Activated T-helper 9 cell treated with anti-CD3 and anti-CD28 coated beads, Interleukin-2, amount 50 U/mL, for 16 hours (primary cell): Measurements from ENCODE around the gene CXADR.
A peak's percentile ranks its signal among the peaks of the same experiment; 100 is the strongest.
"Not testable (repeated sequence)": the region's sequence is repeated elsewhere in the genome, so short reads cannot be mapped to it uniquely, and the experiment has no call there.

ENCODE experiments used
- DNase-seq: peaks from one replicate; pipeline ENCODE4 v3.0.0-alpha.2; 2020; ENCODE audit warnings: low read depth

Gene CXADR

DNA sequence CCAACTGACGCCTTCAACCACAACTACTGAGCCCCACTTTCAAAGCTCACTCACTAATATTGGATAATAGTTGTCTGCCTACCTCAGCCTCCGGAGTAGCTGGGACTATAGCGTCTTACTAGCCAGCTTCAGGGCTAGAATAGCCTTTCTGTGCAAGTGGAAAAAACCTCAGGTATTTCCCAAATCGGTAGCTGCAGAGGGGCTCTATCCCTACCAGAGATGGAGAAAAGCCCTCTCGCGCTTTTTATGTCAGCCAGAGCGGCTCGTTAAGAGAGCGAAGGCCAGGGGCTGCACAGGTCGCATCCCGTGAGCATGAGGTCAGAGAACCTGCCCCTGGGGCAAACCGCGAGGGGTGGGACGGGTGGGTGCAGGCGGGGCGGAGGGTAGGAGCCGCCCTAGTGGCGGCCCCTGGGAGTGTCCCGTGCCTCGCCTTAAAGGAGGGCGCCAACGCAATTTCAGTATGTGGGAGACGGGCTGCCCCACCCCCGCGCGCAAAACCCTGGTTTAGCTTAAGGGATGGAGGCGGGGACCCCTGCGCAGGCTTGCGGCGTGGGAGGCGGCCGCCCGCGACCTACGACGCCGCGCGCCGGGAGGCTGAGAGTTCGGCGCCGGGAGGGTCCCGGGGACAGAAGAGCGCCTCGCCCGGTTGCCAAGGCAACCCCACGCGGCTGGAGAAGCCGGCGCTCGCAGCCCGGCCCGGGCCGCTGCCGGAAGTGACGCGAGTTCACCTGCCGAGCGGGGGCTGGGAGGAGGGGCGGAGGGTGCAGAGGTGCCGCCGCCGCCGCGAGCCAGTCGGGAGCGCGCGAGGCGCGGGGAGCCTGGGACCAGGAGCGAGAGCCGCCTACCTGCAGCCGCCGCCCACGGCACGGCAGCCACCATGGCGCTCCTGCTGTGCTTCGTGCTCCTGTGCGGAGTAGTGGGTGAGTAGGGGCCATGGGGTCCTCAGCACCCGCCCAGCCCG is at the start of gene CXADR:
TSS of gene CXADR (plus strand) at position 791 of the 961 bp plus-strand sequence. CDS start at position 878, 87 bp downstream.
- peak; percentile 72 for DNase-seq

DNA sequence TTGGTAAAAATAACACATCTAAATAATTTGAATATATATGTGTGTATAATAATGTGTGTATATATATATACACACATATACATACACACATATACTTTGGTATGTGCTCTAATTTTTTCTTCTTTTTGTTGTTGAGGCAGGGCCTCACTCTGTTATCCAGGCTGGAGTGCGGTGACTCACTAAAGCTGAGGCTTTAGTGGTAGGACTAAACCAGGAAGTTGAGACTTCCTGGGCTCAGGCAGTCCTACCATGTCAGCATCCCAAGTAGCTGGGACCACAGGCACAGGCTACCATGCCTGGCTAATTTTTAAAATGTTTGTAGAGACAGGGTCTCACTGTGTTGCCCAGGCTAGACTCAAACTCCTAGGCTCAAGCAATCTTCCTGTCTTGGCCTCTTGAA is 46.7 kb upstream of the CXADR start:
- DNase-seq, result no peak

DNA sequence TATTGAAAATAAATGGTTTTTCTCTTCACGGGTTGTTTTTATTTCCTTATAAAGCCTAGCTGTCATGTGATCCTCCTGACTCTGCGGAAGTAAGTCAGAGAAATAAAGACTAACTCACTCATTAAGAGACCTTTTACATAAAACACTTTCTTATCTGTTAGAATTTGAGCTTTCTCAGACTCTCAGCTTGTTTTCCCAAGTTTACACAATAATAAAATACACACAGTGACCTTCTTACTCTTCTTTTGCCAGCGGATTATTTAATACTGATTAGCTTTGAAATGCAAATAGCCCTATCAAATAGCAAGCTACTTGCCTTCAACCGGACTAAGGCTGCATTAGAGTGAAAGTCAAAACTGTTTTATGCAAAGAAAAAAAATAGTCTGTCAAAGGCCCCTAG is 45.5 kb upstream of the CXADR start:
- DNase-seq, result no peak

DNA sequence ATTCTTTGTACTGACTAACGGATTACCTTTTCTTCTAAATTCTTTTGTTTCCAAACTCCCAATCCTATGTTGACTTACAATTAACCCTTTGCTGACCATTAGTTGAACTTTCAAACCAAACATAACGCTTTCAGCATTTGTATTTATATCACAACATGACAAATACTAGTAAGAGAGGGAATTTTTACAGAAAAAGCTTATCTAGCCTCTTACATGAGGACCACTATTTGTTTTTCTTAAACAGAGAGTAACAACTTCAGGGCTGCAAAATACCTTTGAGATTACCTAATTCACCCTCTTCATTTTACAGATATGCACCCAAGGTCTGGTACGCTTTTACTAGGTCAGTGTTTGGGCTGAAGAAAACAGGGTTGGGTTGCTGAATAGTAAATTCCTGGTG is 45.0 kb upstream of the CXADR start:
- no peak for DNase-seq

DNA sequence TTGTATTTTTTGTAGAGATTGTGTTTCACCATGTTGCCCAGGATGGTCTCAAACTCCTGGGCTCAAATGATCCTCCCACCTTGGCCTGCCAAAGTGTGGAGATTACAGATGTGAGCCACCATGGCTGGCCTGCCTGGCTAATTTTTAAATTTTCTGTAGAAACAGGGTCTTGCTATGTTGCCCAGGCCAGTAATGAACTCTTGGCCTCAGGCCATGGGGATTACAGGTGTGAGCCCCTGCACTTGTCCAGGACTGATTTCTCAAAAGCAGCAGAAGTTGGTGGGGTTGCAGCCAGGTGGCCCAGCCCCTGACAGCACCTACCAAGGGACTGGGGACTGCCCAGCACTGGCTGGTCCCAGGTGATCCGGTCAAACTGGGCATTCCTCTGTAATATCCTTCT is 44.1 kb upstream of the CXADR start:
- DNase-seq, result no peak

DNA sequence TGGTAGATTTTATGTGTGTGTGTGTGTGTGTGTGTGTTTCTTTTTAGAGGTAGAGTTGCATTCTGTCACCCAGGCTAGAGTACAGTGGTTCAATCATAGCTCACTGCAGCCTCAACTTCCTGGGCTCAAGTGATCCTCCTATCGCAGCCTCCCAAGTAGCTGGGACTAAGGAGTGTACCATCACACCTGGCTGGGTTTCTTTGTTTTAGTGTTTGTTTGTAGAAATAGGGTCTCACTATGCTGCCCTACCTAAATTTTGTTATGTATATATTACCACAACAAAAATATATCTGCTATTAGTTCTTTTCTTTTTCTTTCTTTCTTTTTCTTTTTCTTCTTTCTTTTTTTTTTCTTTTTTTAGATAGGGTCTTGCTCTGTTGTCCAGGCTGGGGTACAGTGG is 43.1 kb upstream of the CXADR start:
- no peak for DNase-seq

DNA sequence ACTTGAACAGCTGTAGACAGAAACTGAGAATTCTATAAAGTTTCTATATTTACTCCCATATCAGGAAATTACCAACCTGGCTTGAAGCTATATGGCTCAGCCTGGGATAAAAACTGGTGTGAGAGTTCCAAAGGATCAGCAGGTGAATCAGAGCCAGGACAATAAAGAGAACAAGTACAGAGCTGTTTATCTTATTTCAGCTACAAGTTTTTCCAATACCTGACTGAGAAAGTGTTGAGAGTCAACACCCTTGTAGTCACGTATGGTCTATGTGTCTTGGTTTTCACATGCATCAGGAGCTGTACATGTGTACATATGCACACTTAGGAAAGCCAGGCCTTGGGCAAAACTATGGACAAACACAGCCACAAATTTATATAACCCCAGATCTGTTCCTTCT is 40.7 kb upstream of the CXADR start:
- no peak for DNase-seq

DNA sequence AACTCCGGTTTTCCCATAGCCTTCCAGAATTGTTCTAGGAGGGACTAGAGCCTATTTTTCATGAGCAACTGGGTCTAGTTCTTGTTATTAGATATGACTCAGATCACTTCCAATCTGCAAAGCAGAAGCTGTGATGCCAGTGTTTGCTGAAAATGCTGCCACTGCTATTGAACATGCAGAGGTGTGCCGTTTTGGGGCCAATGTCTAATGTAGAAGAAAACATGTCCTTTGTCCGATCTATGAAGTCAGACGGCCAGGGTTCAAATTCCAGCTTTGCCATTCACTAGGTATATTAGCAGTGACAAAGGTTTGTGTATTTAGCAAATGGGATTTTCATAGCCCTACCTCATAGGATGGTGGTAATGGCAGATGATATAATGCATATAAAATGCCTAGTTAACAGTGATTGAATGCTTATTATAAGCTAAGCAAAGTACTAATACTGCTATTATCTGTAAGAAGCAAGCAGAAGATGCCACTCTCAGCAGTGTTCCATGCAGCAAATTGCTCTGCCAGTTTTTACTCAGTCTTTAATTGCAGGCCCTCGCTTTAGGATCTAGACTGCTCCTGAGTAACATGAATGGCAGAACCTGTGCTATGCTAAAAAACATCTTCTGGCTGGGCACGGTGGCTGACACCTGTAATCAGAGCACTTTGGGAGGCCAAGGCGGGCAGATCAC is 40.1 kb upstream of the CXADR start:
- DNase-seq, result no peak

DNA sequence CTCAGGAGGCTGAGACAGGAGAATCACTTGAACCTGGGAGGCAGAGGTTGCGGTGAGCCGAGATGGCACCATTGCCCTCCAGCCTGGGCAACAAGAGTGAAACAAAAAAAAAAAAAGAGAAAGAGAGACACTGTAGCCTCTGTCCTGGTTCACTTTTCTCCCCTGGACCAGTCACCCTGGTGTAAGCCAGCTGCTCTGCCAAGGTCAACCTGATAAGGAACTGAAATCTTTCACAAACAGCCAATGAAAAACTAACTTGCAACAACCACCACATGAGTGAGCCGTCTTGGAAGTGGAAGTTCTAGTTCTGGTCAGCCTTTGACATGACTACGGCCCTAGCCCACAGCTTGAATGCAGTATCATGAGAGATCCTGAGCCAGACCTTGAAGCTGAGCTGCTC is 36.8 kb upstream of the CXADR start:
- DNase-seq, result no peak

DNA sequence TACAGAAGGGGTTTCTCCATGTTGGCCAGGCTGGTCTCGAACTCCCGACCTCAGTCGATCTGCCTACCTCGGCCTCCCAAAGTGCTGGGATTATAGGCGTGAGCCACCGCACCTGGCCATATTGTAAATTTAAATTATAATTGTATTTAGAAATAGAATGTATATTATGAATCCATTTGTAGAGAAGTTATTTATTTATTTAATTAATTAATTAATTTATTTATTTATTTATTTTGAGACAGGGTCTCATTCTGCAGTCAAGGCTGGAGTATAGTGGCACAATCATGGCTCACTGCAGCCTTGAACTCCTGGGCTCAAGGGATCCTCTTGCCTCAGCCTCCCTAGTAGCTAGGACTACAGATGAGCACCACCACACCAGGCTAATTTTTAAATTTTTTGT is 34.7 kb upstream of the CXADR start:
- not testable (repeated sequence) for DNase-seq

DNA sequence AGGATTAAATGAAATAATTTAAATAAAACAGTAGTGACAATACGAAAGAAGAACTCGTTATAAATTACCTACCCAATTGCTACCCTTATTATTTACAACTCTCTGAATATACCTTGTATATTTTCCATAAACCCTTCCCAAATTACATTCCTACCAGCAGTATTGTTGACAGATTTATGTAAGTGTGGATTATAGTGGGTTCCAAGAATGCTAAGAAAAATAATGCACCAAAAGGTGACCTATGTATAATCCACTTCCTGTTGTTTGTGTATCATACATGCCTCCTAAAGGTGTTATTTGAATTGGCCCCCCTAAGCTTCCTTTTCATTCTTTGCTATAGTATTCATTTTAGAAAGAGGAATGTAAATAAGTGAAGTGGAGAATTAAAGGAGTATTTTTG is 33.2 kb upstream of the CXADR start:
- DNase-seq, result no peak

DNA sequence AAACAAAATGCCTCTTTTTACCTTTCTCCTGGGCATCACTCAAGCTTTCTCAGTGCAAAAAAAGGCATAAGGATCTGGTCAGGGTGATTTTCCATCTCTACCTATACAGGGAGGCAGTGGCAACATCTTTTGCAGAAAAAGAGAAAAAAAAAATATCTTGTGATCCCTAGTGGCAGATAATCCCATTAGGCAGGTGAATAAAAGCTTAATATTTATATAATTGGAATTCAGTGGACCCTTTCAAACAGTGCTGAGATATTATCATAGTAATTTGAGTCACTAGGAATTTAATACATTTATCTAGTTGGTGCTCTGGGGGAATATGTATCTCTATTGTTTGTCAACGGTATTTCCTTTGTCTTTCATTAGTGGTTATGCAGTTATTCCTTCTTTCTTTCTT is 29.9 kb upstream of the CXADR start:
- DNase-seq, result no peak

DNA sequence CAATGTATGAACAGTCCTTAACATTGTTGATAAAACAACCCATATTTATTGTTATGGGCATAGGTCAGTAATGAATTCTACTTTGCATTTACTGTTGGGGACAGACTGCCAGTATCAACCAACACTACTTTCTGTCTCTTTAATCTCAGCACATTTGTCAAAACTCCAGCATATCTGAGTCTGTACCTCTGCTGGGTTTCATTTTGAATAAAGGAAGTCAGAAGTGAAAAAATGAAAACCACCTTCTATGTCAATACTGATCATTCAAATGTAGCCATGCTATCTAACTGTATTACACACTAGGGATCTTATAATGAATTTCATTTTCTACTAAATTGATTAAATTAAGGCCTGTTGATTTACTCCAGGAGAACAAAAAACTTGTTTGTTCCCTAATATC is 24.2 kb upstream of the CXADR start:
- no peak for DNase-seq

DNA sequence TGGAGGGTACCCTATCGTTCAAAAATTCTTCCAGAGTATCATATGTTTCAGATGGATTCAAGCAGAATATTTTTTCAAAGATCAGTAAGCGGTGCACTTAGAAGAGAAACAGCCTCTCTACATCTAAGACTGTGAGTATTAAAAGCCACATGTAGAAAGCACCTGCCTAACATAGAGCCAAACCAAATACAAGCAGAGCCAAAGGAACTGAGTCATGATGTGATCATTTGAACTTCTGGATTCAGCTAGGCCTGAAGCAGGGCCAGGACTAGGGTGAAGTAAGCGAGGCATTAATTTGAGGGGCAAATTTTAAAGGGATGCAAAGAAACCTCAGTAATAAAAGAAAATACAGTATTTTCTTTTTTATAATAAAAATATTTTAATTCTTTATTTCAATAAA is 23.3 kb upstream of the CXADR start:
- not testable (repeated sequence) for DNase-seq

DNA sequence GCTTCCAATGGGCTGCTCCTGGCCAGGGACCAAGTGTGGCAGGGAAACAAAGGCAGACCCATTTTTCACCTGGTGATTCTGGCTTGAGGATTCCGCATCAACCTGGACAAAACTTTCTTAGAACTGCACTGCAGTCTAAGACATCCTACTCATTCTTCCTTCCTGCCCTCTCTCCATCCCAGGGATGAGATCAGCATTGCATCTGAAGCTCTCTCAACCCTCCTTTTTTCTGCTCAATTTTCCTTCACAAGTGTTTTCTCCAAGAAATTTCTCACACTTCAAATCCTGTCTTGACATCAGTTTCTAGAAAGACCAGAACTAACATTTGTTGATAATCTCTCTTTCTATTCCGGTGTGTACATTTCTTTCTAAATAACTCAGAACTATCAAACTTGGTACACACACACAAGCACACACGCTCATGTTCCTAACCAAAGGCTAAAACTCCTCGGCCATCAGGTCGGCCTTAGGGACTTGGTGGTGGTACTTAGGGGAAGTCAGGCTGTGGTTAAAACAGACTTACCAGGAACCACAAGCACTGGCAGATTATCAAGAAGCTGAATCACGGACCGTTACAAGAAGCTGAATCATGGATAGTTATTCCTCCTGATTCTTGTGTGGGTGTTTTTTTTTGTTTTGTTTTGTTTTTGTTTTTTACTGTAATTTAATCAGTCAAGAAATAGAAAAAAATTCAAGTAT is 21.0 kb upstream of the CXADR start:
- DNase-seq, result no peak

DNA sequence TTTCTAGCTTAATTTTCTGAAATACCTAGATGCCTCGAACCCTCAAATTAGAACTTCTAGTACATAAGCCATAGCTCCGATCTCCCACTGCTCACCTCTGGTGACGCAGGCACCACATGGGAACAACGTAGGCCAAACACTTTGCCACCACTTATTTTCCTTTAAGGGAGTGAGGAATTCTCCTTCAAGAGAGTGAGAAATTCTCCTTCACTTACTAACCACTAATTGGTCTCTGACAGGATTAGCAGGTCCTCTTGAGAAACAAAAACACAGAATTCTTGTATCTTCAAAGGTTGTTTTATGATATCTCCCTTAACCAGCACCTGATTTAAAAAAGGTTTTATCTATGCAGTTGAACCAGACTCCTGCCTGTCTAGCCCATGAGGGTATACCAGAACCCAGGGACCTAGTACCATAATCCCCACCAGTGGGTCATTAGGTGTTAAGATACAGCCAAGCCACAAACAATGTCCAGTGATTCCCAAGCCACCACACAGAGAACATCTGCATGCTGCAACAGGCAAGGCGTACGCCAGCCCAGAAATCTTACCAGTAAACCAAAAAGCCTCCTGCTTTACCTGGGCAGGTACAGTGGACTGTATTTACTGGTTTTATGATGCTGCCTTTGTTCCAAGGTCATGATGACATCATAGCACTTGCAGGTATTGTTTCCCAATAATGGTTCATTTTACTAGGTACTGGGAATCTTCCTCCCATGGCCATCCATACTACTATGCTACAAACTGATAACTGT is 20.3 kb upstream of the CXADR start:
- DNase-seq, result no peak

DNA sequence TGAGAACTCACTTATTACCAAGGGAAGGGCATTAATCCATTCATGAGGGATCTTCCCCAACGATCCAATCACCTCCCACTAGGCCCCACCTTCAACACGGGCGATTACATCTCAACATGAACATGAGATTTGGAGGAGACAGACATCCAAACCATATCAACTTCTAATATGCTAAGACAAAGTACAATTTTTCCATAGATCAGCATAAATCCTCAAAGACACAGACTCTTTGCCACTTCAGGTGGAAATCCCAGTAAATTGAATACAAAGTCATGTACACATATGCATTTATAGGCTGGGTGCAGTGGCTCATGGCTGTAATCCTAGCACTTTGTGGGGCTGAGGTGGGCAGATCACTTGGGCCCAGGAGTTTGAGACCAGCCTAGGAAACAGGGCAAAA is 18.8 kb upstream of the CXADR start:
- DNase-seq, result no peak

DNA sequence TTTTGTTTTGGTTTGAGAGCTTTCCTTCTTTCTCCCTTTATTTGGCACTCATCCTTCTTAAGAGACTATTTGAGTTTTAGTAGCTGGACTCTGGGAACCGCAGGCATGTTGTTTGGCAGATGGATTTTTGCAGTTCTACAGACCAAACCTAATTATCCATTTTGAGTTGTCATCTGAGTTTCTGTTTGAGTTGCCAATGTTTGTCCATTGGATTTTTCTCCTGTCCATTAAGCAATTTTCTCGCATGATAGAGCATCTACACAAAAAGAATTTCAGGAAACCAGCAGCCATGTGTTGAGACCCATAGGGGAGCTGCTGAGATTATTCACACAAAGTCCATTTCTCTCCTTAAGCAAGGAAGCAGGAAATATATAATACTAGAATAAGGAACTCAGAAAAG is 17.2 kb upstream of the CXADR start:
- DNase-seq, result no peak

DNA sequence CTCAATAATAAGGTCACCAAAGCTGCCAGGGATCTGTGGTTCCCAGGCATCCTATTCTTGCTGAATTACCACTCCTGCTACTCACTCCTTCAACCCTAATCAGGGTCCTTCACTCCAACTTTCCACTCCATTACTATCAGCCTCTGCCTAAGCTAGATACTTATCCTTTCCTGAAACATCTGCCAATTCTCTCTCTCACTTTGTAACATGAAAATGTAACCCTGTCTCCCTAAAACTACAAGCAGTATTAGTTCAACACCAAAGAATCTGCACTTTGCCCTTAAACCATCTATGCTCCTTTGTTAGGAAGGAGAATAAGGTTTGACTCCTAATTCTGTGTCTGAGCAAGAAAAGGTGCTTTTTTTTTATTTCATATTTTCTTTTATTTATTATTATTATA is 15.5 kb upstream of the CXADR start:
- no peak for DNase-seq

DNA sequence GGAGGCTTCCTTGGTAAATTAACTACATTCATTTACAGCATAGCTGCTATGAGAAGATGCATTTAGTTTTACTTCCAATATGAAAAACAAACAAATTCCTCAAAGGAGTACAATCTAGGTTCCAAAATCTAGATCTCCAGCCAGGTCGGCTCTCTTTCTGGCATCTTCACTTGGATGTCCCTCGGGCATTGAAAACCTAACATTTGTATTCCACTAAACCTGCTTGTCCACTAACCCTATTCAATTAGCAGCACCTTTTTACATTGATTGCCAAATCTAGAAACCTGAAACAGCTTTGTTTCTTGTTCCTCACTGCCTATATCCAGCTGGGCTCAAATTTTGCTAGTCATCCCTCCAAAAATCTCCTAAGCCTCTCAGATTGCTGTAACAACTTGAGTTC is 14.3 kb upstream of the CXADR start:
- no peak for DNase-seq

DNA sequence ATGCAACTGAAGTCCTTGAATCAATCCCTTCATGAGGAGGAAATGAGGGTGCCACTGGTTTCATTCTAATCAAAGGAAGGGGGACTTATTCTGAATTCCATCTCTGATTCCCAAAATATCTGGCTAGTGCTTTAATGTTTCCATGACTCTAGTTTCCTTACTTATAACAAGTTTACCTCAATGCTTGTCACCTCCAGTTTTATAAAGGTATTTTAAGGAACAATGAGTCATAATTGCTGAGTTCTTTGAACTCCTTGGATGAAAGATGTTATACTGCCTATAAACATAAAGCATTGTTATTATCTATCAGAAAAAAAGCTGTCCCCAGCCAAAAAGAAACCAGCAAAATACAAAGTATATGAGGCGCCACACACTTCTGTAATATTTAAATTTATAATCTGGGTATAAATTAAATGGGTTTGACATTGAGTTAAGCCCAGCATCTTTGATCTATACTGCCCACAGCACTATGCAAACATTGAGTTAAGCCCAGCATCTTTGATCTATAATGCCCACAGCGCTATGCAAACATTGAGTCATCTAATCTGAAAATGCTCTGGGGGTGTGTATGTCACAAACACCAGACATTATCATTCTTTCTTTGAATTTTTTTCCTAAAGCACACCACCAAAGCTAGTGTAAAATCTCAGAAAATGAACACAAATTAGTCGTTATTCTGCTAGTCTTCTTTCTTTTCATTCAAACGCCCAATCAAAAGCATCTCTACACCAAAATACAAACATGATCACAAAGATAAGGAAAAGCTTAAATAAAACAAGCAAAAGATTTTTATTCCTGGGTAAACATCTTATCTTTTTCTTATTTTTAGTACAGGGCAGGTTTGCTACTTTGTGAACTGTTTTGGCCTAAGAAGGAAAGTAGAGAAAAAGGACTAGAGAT is 11.5 kb upstream of the CXADR start:
- DNase-seq, result no peak
